ENCODE results near the gene P2RX2.

- TF ChIP-seq GATA2 (IDR thresholded peaks at IDR 0.05; ENCODE audit: low read depth, low read length), result no peak
- no peak for TF ChIP-seq GATA3 (IDR thresholded peaks at IDR 0.05; ENCODE audit: low read depth, low read length)
These were observed 3.6 kb upstream of the P2RX2 start for GRCh38 chr12:132614861-132615578.
